HG02610 (cell line): ENCODE data around the gene STUM.

ENCODE experiments used
- ATAC-seq: cut with Tn5 transposase; IDR thresholded peaks from one replicate; pipeline ENCODE4 v1.9.1; 2021; ENCODE audit warnings: mild to moderate bottlenecking, moderate library complexity; ENCODE audit not compliant: unreplicated experiment

The STUM gene

GRCh38 chr1:226558036-226558650 lies 9.6 kb downstream of the STUM start:
- no peak for ATAC-seq

GRCh38 chr1:226560243-226560642 lies 11.7 kb downstream of the STUM start:
- ATAC-seq = no peak

- ATAC-seq = no peak
Measured at GRCh38 chr1:226562989-226563388, 14.4 kb downstream of the STUM start.

GRCh38 chr1:226563666-226564065 lies 15.1 kb downstream of the STUM start:
- no peak for ATAC-seq

- ATAC-seq = no peak
Measured at GRCh38 chr1:226565476-226565875, 16.9 kb downstream of the STUM start.

GRCh38 chr1:226566234-226566633 lies 17.7 kb downstream of the STUM start:
- ATAC-seq = no peak

GRCh38 chr1:226566760-226567159 lies 18.2 kb downstream of the STUM start:
- ATAC-seq = no peak

GRCh38 chr1:226568077-226568831 lies 19.7 kb downstream of the STUM start:
- no peak for ATAC-seq

GRCh38 chr1:226568975-226569741 lies 20.6 kb downstream of the STUM start:
- no peak for ATAC-seq

GRCh38 chr1:226569879-226570547 lies 21.4 kb downstream of the STUM start:
- ATAC-seq = no peak

GRCh38 chr1:226571893-226572292 lies 23.3 kb downstream of the STUM start:
- ATAC-seq = no peak

GRCh38 chr1:226572325-226572726 lies 23.8 kb downstream of the STUM start:
- no peak for ATAC-seq

- no peak for ATAC-seq
Measured at GRCh38 chr1:226574044-226574443, 25.5 kb downstream of the STUM start.

- ATAC-seq = no peak
Measured at GRCh38 chr1:226574591-226575435, 26.2 kb downstream of the STUM start.

- no peak for ATAC-seq
Measured at GRCh38 chr1:226575436-226575720, 26.8 kb downstream of the STUM start.

- ATAC-seq = no peak
Measured at GRCh38 chr1:226575739-226576378, 27.3 kb downstream of the STUM start.

- no peak for ATAC-seq
Measured at GRCh38 chr1:226576601-226577000, 28.0 kb downstream of the STUM start.

- ATAC-seq = no peak
Measured at GRCh38 chr1:226577401-226578180, 29.0 kb downstream of the STUM start.

GRCh38 chr1:226578946-226579578 lies 30.5 kb downstream of the STUM start:
- ATAC-seq = no peak
